ENCODE results near the gene DYNLT5.
"Not testable (repeated sequence)": the region's sequence is repeated elsewhere in the genome, so short reads cannot be mapped to it uniquely, and the experiment has no call there.

The DYNLT5 gene

DNA sequence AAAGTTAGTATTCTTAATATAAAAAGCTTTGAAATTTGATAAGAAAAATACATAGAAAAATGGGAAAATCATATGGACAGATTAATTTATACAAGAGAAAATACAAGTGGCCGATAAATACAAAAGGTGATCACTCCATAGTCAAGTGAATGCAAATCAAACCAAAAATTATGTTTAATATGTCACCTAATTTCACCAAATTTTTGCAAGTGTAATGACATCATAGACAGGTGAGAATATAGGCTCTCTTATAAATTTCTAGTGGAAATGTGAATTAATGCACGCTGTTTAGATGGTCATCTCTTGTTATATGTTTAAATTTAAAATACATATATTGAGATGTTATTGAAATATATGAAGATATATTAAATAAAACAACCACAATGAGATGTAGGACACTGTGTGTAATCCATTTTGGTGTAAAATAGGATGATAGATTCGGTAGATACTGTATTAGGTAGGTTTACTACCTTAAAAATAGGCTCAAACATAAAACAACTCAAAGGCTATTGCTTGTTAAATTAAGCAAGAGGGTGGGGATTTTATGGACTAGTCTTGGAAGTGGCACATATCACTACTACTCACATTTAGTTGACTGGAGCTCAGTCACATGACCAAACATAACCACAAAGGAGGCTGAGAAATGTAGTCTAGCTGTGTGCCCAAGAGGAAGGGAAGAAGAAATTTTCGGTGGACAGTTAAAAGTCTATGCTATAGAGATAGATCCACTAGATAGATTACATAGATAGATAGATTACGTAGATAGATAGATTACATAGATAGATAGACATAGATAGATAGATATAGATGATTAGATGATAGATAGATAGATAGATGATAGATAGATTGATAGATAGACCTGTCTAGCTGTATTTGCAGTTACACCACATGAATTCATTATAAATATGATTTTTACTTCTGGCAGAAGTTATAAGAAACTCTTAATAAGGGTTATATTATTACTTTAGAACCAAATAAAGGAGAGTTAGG is 39.7 kb downstream of the DYNLT5 start:
- no peak for DNase-seq

GRCh38 chr1:66795839-66796238 is 43.6 kb downstream of the DYNLT5 start:
- not testable (repeated sequence) for DNase-seq

DNA sequence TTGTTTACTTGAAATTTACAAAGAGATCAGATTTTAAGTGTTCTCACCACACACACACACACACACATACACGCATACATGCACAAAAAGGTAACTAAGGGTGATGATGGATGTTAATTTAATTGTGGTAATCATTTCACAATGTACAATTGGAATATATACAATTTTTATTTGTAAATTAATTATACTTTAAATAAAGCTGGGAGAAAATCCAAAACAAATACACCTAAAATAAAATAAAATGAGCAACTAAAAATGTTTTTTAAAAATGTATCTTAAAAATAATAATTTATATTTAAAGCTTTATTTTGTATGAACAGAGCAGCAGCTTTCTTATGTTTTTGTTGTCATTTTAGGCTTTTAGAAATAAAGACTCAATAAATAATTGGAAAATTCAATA is 57.0 kb downstream of the DYNLT5 start:
- no peak for DNase-seq

DNA sequence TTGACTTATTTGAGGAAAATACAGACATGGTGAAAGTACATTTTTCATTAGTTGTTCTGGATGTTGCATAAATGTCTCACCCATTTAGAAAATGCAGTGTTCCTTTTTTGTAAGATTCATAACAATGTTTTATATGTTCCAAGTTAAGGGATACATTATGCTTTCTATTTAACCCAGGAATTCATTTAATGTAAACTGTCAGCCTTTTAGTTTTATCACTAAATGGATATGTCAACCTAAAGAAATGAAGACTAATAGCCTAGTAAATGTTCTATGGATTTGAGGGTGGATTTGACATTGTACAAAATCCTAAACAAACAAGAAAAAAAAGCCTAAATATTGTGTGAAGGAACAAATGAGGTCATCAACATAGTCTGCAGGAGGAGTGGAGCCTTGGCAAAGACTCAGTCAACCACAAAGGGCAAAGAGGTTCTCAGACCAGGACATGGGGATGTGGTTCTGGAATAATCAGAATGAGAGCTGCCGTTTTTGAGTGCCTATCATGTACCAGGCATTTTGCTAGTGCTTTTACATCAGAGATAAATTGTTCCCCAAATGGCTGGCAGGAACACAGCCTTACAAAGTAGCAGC is 57.6 kb downstream of the DYNLT5 start:
- DNase-seq = no peak

DNA sequence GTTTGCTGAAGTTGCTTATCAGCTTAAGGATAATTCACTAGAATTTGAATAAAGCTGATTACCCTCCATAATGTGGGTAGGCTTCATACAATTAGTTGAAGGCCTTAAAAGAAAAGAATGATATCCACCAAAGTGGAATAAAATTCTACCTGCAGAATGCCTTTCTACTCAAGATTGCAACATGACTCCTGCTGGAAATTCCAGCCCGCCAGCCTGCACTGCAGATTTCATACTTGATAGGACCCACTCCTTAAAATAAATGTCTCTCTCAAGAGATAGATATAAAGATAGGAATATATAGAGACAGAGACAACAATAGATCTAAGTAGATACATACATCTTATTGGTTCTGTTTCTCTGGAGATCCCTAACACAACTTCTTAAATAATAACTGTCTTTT is 72.5 kb downstream of the DYNLT5 start:
- DNase-seq = no peak
